ENCODE data around the gene SPRY1. TPM values are rescaled to one million over a fixed set of nuclear protein-coding genes. Genes with fewer than 3 reads are reported as not detected.

SPRY1 gene
- total RNA-seq, 2 donors from 2014 or later: 50.0 to 118 TPM

- no peak overlapping the region for H3K27ac ChIP-seq
- no peak for TF ChIP-seq CTCF (IDR thresholded peaks at IDR 0.05)
These were observed 45.9 kb upstream of the SPRY1 start for GRCh38 chr4:123350726-123351125.

GRCh38 chr4:123351713-123352112, 44.9 kb upstream of the SPRY1 start:
- Histone ChIP-seq H3K27ac (peak overlapping the region in 1 of 2 donors; percentile 52), H3K4me3 (no peak overlapping the region)
- TF ChIP-seq CTCF (IDR thresholded peaks at IDR 0.05): no peak

More at GRCh38 chr4:123350726-123351125, 45.9 kb upstream of the SPRY1 start:
- Histone ChIP-seq H3K36me3 (no peaks in the 10 kb centered on the region), H3K4me1 (peaks cover 0 to 18% of the 10 kb centered on the region in 2 donors), H3K4me3 (no peak overlapping the region), H3K27me3 (no peaks in the 10 kb centered on the region), H3K9me3 (no peaks in the 10 kb centered on the region)
- DNase-seq (ENCODE audit: low spot score): no peak

GRCh38 chr4:123352240-123352945, 44.2 kb upstream of the SPRY1 start:
- Histone ChIP-seq H3K36me3 (no peaks in the 10 kb centered on the region), H3K27ac (peak overlapping the region; percentile 52 to 63), H3K27me3 (no peaks in the 10 kb centered on the region), H3K9me3 (no peaks in the 10 kb centered on the region), H3K4me1 (peaks cover 0 to 18% of the 10 kb centered on the region in 2 donors), H3K4me3 (no peak overlapping the region)
- DNase-seq (ENCODE audit: low spot score): no peak
- no peak for TF ChIP-seq CTCF (IDR thresholded peaks at IDR 0.05)

More at GRCh38 chr4:123351713-123352112, 44.9 kb upstream of the SPRY1 start:
- Histone ChIP-seq H3K4me1 (peaks cover 0 to 18% of the 10 kb centered on the region in 2 donors), H3K36me3 (no peaks in the 10 kb centered on the region), H3K27me3 (no peaks in the 10 kb centered on the region), H3K9me3 (no peaks in the 10 kb centered on the region)
- no peak for DNase-seq (ENCODE audit: low spot score)

GRCh38 chr4:123352966-123353365, 43.6 kb upstream of the SPRY1 start:
- Histone ChIP-seq H3K27ac (peak overlapping the region; percentile 52 to 63), H3K9me3 (no peaks in the 10 kb centered on the region), H3K27me3 (no peaks in the 10 kb centered on the region), H3K4me1 (peaks cover 0 to 18% of the 10 kb centered on the region in 2 donors), H3K4me3 (no peak overlapping the region), H3K36me3 (no peaks in the 10 kb centered on the region)
- TF ChIP-seq CTCF (IDR thresholded peaks at IDR 0.05): no peak
- no peak for DNase-seq (ENCODE audit: low spot score)

GRCh38 chr4:123353656-123354055, 42.9 kb upstream of the SPRY1 start:
- Histone ChIP-seq H3K36me3 (no peaks in the 10 kb centered on the region), H3K4me3 (no peak overlapping the region), H3K27me3 (no peaks in the 10 kb centered on the region), H3K4me1 (peaks cover 0 to 18% of the 10 kb centered on the region in 2 donors), H3K27ac (peak overlapping the region in 1 of 2 donors; percentile 63), H3K9me3 (no peaks in the 10 kb centered on the region)
- no peak for DNase-seq (ENCODE audit: low spot score)
- TF ChIP-seq CTCF (IDR thresholded peaks at IDR 0.05): no peak

Measured in right atrium auricular region (tissue), 2 donors.